SU-DHL-6 (cell line): ENCODE data around the gene TTLL9.

ENCODE experiments used
- EZH2phosphoT487 ChIP-seq: fragments of 200-600 bp; sonication (generic), shearing (Covaris generic); conservative IDR thresholded peaks from 2 replicates; pipeline ENCODE4 v1.6.1; 2018; ENCODE audit warnings: mild to moderate bottlenecking, antibody characterized with exemption, low read length, moderate library complexity, mixed read lengths
- TF ChIP-seq, protein P1 (sequence below): fragments of 200-600 bp; sonication (generic); IDR thresholded peaks from one replicate; pipeline ENCODE4 v1.5.1; 2017; ENCODE audit warnings: antibody characterized with exemption, mild to moderate bottlenecking, low read length, moderate library complexity; ENCODE audit not compliant: insufficient read depth, poor library complexity, severe bottlenecking

GRCh38 chr20:31953556-31954148 lies 83.2 kb downstream of the TTLL9 start:
- TF ChIP-seq, protein P1, sequence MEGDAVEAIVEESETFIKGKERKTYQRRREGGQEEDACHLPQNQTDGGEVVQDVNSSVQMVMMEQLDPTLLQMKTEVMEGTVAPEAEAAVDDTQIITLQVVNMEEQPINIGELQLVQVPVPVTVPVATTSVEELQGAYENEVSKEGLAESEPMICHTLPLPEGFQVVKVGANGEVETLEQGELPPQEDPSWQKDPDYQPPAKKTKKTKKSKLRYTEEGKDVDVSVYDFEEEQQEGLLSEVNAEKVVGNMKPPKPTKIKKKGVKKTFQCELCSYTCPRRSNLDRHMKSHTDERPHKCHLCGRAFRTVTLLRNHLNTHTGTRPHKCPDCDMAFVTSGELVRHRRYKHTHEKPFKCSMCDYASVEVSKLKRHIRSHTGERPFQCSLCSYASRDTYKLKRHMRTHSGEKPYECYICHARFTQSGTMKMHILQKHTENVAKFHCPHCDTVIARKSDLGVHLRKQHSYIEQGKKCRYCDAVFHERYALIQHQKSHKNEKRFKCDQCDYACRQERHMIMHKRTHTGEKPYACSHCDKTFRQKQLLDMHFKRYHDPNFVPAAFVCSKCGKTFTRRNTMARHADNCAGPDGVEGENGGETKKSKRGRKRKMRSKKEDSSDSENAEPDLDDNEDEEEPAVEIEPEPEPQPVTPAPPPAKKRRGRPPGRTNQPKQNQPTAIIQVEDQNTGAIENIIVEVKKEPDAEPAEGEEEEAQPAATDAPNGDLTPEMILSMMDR, result no peak
- no peak for TF ChIP-seq EZH2phosphoT487
